LoVo (cell line): ENCODE data around the gene HOXB4.
"Not testable (repeated sequence)": the region's sequence is repeated elsewhere in the genome, so short reads cannot be mapped to it uniquely, and the experiment has no call there.

ENCODE experiments used
- DNase-seq: peaks from one replicate; pipeline ENCODE4 v3.0.0-alpha.2; 2016; ENCODE audit warnings: low spot score

The HOXB4 gene

GRCh38 chr17:48546924-48547807 lies 31.0 kb downstream of the HOXB4 start:
- DNase-seq, result no peak

- no peak for DNase-seq
Measured at GRCh38 chr17:48546137-48546923, 31.8 kb downstream of the HOXB4 start.

- DNase-seq, result no peak
Measured at GRCh38 chr17:48545539-48545938, 32.6 kb downstream of the HOXB4 start.

- DNase-seq, result no peak
Measured at GRCh38 chr17:48545022-48545375, 33.2 kb downstream of the HOXB4 start, which contains the start of gene HOXB2. TSS of gene HOXB2 (minus strand) at chr17:48545109. CDS start at chr17:48544911, 198 bp downstream.

- DNase-seq, result no peak
Measured at GRCh38 chr17:48544349-48545021, 33.7 kb downstream of the HOXB4 start.

- no peak for DNase-seq
Measured at GRCh38 chr17:48543854-48544348, 34.2 kb downstream of the HOXB4 start.

DNA sequence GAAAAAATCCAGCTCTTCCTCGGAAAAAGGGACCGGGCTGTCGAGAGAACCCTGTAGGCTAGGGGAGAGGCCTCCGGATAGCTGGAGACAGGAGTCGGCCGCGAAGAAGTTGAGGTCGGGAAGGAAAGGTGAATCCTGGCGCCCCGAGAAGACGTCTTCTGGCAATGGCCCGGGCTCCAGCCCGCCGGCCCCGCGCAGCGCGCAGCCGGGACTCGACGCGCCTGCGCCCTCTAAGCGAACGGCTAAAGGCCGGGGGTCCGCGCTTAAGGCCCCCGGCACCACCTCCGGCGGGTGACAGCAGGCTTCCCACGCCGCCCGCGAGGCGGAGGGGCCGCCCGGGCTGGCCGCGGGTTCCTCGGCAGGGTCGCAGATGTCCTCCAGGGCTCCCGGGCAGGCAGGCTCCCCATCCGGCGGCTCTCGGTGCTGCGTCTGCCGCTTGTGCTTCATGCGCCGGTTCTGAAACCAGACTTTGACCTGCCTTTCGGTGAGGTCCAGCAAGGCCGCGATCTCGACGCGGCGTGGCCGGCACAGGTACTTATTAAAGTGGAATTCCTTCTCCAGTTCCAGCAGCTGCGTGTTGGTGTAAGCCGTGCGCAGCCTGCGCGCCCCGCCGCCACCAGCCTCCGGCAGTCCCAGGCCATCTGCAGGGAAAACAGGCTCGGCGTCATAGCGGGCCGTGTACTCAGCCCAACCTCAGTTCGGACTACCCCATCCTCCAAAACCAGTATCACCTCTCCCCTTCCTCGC lies 34.9 kb downstream of the HOXB4 start:
- no peak for DNase-seq

DNA sequence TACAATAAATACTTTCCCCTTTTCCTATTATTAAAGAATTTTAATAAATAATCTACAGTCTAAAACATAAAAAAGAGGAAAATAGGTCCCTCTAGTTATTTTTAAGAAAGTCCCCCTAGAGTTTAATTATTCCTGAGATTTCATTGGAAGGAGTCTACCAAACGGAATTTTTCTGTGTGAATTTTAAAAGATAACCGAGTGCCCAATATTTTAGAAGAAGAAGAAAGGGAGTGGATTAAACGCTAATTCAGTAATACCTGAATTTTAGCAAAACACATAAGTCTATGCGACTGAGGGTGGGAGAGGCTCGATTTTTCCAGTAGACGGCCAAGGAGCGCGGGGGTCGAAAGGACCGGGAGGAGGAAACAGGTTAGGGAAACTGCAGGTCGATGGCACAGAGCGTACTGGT lies 35.4 kb downstream of the HOXB4 start:
- DNase-seq, result no peak

GRCh38 chr17:48542114-48542656 lies 36.0 kb downstream of the HOXB4 start:
- DNase-seq, result no peak

DNA sequence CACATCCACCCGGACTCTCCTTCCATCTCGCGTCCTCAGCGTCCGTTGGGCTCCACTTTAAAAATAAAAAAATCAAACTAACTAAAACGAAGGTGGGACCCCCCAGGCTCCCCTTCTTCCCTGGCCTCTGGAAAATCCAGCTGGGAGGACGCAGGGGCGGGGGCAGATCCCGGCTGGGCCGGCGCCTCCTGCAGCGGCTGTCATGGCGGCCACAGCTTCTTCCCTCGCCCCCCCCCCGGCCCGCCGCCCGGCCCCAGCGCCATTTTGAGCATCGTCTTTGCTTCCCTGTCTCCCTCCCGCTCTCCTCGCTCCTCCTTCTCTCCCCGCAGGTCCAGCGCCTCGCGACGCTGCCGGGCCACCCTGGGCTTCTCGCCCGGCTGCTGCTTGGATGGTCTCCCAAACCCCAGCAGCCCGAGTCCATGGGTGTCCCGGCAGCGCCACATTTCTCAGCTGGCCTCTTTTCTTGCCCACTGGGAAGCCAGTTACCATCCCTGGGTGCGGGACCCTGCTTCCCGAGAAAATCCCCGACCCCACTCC lies 36.5 kb downstream of the HOXB4 start:
- DNase-seq, result no peak

DNA sequence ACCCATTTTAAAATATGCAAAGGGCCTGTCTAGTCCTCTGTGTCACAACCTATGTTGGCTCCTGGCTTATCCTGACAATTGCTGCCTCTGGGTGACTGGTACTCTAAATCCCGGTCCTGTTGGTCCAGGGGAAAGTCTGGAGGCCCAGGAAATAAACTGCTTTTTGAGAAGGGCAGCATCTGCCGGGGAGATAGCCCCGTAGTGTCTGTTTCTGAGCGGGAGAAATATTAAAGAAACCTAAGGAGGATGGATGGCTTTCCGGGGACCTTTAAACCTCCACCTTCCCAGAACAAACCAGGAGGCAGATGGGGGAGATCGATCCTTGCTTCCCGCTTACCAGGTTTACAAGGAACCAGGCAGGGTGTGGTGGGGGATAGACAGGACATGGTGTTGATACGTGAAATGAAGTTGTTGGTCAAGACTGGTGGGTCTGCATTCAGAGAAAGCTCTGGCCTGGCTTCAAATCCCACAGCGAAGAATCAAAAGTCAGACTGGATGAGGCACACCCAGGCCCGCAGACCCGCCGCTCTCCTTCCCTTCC lies 37.0 kb downstream of the HOXB4 start:
- DNase-seq, result no peak

DNA sequence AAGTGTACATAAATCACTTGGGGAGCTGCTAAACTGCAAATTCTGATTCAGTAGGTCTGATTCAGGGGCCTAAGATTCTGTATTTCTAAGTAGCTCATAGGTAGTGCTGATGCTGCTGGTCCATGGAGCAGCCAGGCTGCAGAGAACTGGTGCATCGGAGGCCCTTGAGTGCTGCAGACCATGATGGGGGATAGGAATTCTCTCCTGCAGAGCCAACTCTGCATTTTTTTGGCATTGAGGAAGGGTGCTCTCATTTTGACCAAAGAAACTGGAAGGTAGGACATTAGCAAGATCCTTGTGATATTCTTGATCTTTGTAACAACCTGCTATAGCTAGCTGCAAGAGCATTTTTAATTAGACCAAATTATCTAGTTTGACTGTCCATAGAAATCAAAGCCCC lies 37.9 kb downstream of the HOXB4 start:
- no peak for DNase-seq

DNA sequence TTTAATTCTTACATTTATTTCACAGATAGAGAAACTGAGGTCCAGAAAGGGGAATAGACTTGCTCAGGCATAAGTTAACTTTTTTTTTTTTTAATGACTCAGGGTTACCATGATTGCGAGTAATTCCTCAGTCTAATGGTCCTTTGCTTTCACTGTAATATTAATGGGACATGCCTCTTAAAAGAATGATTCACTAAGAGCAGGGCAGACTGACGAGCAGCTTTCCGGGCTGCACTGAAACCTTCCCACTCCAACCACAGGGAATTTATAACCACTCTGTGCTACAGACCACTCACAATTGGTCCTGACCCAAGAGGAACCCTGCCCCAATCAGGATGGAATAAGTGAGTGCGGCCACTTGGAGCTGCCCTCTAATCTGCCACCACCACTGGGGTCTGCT lies 39.0 kb downstream of the HOXB4 start:
- DNase-seq, result no peak

- no peak for DNase-seq
Measured at GRCh38 chr17:48537316-48537715, 40.8 kb downstream of the HOXB4 start.

DNA sequence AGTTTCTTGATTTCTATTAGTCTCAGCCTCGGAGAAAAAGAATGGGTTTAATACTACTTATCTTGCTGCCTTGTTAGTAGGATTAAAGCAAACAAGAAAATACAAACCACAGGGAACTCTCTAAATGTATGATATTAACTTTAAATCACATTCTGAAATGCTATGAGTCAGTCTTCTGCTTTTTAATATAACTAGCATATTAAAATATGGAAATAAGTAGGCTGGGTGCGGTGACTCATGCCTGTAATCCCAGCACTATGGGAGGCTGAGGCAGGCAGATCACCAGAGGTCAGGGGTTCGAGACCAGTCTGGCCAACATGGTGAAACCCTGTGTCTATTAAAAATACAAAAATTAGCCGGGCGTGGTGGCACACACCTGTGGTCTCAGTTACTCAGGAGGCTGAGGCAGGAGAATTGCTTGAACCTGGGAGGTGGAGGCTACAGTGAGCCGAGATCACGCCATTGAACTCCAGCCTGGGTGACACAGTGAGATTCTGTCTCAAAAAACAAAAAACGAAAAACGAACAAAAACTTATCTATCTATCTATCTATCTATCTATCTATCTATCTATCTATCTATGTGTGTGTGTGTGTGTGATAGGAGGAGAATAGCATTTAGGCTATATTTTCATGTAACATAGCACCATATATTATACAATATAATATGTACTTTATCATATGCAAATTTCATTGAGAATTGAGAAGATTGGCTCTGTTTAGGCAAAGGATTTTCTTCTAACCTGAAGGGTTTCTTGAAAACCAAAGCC lies 42.2 kb downstream of the HOXB4 start:
- DNase-seq, result not testable (repeated sequence)

DNA sequence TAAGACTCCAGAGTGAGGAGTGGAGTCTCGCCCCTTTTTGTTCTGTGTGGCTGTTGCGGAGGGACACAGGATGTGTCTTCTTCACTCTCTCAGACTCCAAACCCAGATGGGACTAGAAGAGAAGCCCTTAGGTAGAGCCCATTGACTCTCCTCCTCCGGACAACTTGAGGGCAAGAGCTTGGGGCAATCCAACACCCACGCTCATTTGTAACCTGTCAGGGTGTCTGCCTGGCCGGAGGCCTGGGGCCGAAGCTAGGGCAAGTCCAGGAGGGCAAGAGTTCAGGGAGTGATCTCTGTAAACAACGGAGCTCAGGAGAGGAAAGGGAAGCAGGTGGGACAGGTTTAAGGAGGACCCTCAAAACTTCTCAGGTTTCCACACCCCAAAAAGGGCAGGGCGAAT lies 45.9 kb downstream of the HOXB4 start:
- no peak for DNase-seq

DNA sequence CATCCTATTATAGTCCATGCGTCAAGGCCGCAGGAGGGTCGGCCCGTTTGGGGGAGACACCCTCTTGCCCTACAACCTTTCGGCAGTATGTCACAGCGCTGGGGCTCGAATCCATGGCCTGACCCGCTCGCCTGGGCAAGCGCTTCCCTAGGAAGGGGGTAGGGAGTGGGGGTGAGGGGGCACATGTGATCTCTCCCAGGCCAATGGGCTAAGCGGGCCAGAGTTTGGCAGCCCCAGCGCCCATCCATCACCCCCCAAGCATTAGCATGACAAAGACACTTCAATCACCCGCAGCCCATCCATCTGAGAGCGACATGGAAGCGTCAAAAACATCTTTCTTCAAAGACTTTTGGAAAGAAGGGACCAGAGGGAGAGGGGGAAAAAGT lies 47.3 kb downstream of the HOXB4 start, which contains the start of gene HOXB1:
Gene HOXB1 (minus strand): TSS at position 125 of the 386 bp plus-strand sequence. CDS start 107 bp downstream, at position 18.
- DNase-seq, result no peak

DNA sequence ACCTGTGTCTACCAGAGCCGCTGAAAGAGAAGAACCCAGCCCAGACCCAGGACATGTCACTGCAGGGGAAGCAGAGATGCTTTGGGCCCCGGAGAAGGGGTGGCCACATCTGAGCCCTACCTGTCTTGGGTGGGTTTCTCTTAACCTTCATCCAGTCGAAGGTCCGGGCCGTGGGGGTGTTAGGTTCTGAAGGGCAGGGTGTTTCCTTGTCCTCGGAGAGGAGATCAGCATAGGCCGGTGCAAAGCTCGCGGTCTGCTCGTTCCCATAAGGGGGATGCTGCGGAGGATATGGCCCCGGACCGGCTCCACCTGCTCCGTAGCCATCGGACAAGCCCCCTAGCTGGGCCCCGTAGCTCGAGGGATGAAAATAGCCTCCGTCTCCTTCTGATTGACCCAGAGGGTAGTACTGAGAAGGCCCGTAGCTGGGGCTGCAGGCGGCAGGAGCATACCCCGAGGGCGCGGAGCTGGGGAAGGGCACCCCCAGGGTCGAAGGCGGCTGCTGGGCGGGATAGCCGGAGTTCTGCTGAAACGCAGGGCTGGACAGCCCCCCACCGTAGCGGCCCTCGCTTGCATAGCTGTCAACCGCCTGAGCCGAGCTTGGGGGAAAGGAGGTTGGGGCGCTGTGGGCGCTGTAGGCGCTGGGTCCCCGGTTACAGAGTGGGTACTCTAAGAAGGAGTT lies 47.8 kb downstream of the HOXB4 start:
- no peak for DNase-seq

DNA sequence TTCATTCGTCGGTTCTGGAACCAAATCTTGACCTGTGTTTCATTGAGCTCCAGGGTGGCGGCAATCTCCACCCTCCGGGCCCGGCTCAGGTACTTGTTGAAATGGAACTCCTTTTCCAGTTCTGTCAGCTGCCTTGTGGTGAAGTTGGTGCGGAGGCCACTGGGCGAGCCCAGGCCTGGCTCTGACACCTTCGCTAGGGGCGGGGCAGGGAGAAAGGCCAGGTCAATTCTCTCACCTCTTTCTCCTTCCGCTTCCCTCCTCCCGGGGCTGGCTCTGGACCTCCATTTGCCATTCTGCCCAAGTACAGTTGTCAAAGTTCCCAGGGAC lies 48.5 kb downstream of the HOXB4 start:
- DNase-seq, result no peak
